HepG2 (cell line): ENCODE data around the gene TMUB1. TPM values are rescaled to one million over a fixed set of nuclear protein-coding genes. Genes with fewer than 3 reads are reported as not detected.

Source experiments
- BRD4 ChIP-seq: sonication (generic); formaldehyde crosslinking; IDR thresholded peaks from 2 replicates; pipeline ENCODE4 v1.4.0; 2020; ENCODE audit warnings: missing genetic modification reagents
- DNMT3B ChIP-seq: conservative IDR thresholded peaks from 2 replicates; pipeline ENCODE4 v1.6.1; 2016; ENCODE audit warnings: missing biosample characterization, control low read depth
- ETV5 ChIP-seq: IDR thresholded peaks from 2 replicates; pipeline ENCODE4 v1.6.1; 2018; ENCODE audit warnings: missing biosample characterization, missing genetic modification reagents, inconsistent platforms, borderline replicate concordance
- GATAD1 ChIP-seq: IDR thresholded peaks from 2 replicates; pipeline ENCODE4 v1.6.1; 2016; ENCODE audit warnings: missing genetic modification reagents, missing compliant biosample characterization
- HCFC1 ChIP-seq: fragments of 150-350 bp; IDR thresholded peaks from 2 replicates; pipeline ENCODE4 v1.6.1; 2014; ENCODE audit warnings: low read depth, low read length
- HIVEP1 ChIP-seq: sonication (generic); formaldehyde crosslinking; IDR thresholded peaks from 2 replicates; pipeline ENCODE4 v1.4.0; 2020; ENCODE audit warnings: mild to moderate bottlenecking, missing genetic modification reagents
- HNRNPK ChIP-seq: fragments of 200-400 bp; formaldehyde crosslinking; IDR thresholded peaks from 2 replicates; pipeline ENCODE4 v1.6.1; 2018; ENCODE audit warnings: low read length, low read depth, moderate library complexity, mild to moderate bottlenecking; ENCODE audit not compliant: poor library complexity, severe bottlenecking
- IRF2 ChIP-seq: IDR thresholded peaks from 2 replicates; pipeline ENCODE4 v1.6.1; 2018; ENCODE audit warnings: missing genetic modification reagents, missing compliant biosample characterization
- KDM3A ChIP-seq: IDR thresholded peaks from 2 replicates; pipeline ENCODE4 v1.6.1; 2018; ENCODE audit warnings: low read depth, missing compliant biosample characterization
- MAFG ChIP-seq: sonication (generic); formaldehyde crosslinking; IDR thresholded peaks from 2 replicates; pipeline ENCODE4 v1.5.1; 2020; ENCODE audit warnings: mild to moderate bottlenecking, missing genetic modification reagents
- MIER2 ChIP-seq: IDR thresholded peaks from 2 replicates; pipeline ENCODE4 v1.6.1; 2016; ENCODE audit warnings: missing biosample characterization, missing genetic modification reagents
- RBAK ChIP-seq: sonication (generic); formaldehyde crosslinking; IDR thresholded peaks from 2 replicates; pipeline ENCODE4 v1.5.1; 2020; ENCODE audit warnings: mild to moderate bottlenecking, missing genetic modification reagents
- SALL1 ChIP-seq: sonication (generic); formaldehyde crosslinking; IDR thresholded peaks from 2 replicates; pipeline ENCODE4 v1.8.0; 2022; ENCODE audit warnings: mild to moderate bottlenecking, missing genetic modification reagents
- TARDBP ChIP-seq: sonication (generic); formaldehyde crosslinking; IDR thresholded peaks from 2 replicates; pipeline ENCODE4 v1.8.0; 2022; ENCODE audit warnings: mild to moderate bottlenecking, missing genetic modification reagents
- WIZ ChIP-seq: sonication (generic); formaldehyde crosslinking; IDR thresholded peaks from 2 replicates; pipeline ENCODE4 v1.5.1; 2020; ENCODE audit warnings: mild to moderate bottlenecking, missing genetic modification reagents
- YY1 ChIP-seq: IDR thresholded peaks from 2 replicates; pipeline ENCODE4 v1.6.1; 2011; ENCODE audit warnings: low read length, low read depth, moderate library complexity, mild to moderate bottlenecking; ENCODE audit not compliant: insufficient read depth, insufficient replicate concordance
- ZNF101 ChIP-seq: sonication (generic); formaldehyde crosslinking; IDR thresholded peaks from 2 replicates; pipeline ENCODE4 v1.4.0; 2020; ENCODE audit warnings: mild to moderate bottlenecking, low read depth, missing genetic modification reagents, borderline replicate concordance
- ZNF138 ChIP-seq: sonication (generic); formaldehyde crosslinking; IDR thresholded peaks from 2 replicates; pipeline ENCODE4 v1.5.0; 2020; ENCODE audit warnings: mild to moderate bottlenecking, low read depth, missing genetic modification reagents
- ZNF572 ChIP-seq: sonication (generic); formaldehyde crosslinking; IDR thresholded peaks from 2 replicates; pipeline ENCODE4 v1.5.1; 2020; ENCODE audit warnings: mild to moderate bottlenecking, missing genetic modification reagents
- ZNF788 ChIP-seq: sonication (generic); formaldehyde crosslinking; IDR thresholded peaks from 2 replicates; pipeline ENCODE4 v1.5.0; 2020; ENCODE audit warnings: mild to moderate bottlenecking, missing genetic modification reagents, borderline replicate concordance
- ZNF790 ChIP-seq: sonication (generic); formaldehyde crosslinking; IDR thresholded peaks from 2 replicates; pipeline ENCODE4 v1.8.0; 2022; ENCODE audit warnings: missing genetic modification reagents, mild to moderate bottlenecking, borderline replicate concordance
- ZSCAN25 ChIP-seq: sonication (generic); formaldehyde crosslinking; IDR thresholded peaks from 2 replicates; pipeline ENCODE4 v1.8.0; 2022; ENCODE audit warnings: mild to moderate bottlenecking, missing genetic modification reagents
- ZSCAN31 ChIP-seq: sonication (generic); formaldehyde crosslinking; IDR thresholded peaks from 2 replicates; pipeline ENCODE4 v1.5.0; 2020; ENCODE audit warnings: low read depth, mild to moderate bottlenecking, missing genetic modification reagents
- polyA plus RNA-seq, 8 experiments: library from polyadenylated mRNA; depleted of rRNA in 3 of 8; stranded (reverse) in 7 of 8; unstranded in 1 of 8; fragments of >200 nt; fragmentation: Illumina TruSeq in 4 of 8; extraction: Trizol in 4 of 8; gene quantifications; 2 replicates each; pipeline versions ENCODE4 v1.2.1 to v1.2.3, GENCODE V29; 2011 to 2016; ENCODE audit warnings: low read depth in 4 of 8, missing spikeins in 1 of 8, mixed read lengths in 1 of 8; ENCODE audit not compliant: insufficient read depth in 1 of 8
- total RNA-seq, 5 experiments: library from RNA; depleted of rRNA; stranded (reverse); fragments of >200 nt; fragmentation: Illumina TruSeq; extraction: Trizol; gene quantifications; 2 replicates each; pipeline ENCODE4 v1.2.3, GENCODE V29; 2016; ENCODE audit warnings: low read depth in 1 of 5
- TF ChIP-seq, protein P1 (sequence below): IDR thresholded peaks from 2 replicates; pipeline ENCODE4 v1.6.1; 2016; ENCODE audit warnings: low read depth, borderline replicate concordance
- TF ChIP-seq, protein P2 (sequence below): sonication (generic); formaldehyde crosslinking; conservative IDR thresholded peaks from 2 replicates; pipeline ENCODE4 v1.4.0; 2020; ENCODE audit warnings: mild to moderate bottlenecking, missing genetic modification reagents, moderate library complexity
- TF ChIP-seq, protein P3 (sequence below): sonication (generic); formaldehyde crosslinking; IDR thresholded peaks from 2 replicates; pipeline ENCODE4 v1.4.0; 2020; ENCODE audit warnings: mild to moderate bottlenecking, missing genetic modification reagents

Gene TMUB1
- total and polyA plus RNA-seq, 2 of the 13 experiments (the other 11 are each of a cell fraction or from before 2014, with no cell fraction given) = 44.8 to 51.6 TPM

DNA sequence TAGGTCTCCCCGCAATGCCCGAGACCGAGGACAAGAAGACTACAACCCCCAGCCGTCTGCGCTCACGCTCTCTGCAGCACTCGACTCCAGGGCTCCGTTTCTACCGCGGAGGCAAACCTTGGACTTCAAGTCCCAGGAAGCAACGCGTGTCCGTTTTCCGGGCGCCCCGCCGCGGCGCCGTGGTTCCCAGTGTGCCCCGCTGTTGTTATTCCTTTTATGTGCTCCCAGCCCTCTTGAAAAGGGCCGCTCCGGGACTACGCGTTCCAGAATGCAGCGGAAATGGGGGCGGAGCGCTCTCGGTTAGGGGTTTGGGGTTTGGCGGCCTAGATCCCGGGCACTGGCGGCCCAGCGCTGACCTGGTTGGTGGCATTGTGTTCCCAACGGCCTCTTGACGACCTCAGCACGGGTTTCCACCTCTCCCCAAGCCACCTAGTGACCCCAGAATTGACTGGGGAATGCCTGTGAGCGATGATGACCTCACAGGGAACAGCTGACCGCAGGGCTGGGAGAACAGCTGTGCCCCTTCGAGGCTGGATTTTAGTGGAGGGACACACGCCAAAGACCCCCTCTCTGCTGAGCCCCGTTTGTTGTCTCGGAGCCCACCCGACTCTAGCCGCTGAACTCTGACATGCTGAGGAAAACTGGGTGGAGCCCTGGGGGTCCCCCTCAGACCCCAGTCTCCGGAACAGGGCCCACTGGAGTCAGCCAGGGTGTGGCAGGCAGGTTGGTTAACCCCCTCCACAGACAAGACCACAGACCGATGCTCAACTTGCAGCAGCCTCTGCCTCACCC, 25.1 kb downstream of the TMUB1 start (continued):
- TF ChIP-seq, protein P1, sequence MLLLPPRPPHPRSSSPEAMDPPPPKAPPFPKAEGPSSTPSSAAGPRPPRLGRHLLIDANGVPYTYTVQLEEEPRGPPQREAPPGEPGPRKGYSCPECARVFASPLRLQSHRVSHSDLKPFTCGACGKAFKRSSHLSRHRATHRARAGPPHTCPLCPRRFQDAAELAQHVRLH (CRISPR knock-in tag) = 0 out of 2 replicates have a peak, but pooled peaks have one; percentile 28
- TF ChIP-seq ZNF572 (CRISPR knock-in tag) (no peak), ETV5 (CRISPR knock-in tag) (peak; percentile 68; the same call in 1 of the 2 replicates), ZSCAN25 (CRISPR knock-in tag) (no peak), GATAD1 (CRISPR knock-in tag) (peak; percentile 76), KDM3A (CRISPR knock-in tag) (no peak), ZNF101 (CRISPR knock-in tag) (no peak), MIER2 (no peak), YY1 (peak; percentile 72), TARDBP (CRISPR knock-in tag) (peak; percentile 52; the same call in 1 of the 2 replicates), SALL1 (CRISPR knock-in tag) (peak; percentile 69; the same call in 1 of the 2 replicates), BRD4 (CRISPR knock-in tag) (no peak), ZNF788 (CRISPR knock-in tag) (peak; percentile 3; the same call in 1 of the 2 replicates), MAFG (CRISPR knock-in tag) (no peak), HNRNPK (peak; percentile 5), ZSCAN31 (CRISPR knock-in tag) (peak; percentile 65; the same call in 1 of the 2 replicates), HIVEP1 (CRISPR knock-in tag) (peak; percentile 69), HCFC1 (peak; percentile 97), DNMT3B (CRISPR knock-in tag) (no peak), ZNF790 (CRISPR knock-in tag) (no peak), IRF2 (CRISPR knock-in tag) (peak; percentile 96), RBAK (CRISPR knock-in tag) (no peak), WIZ (CRISPR knock-in tag) (no peak), ZNF138 (CRISPR knock-in tag) (no peak)
- TF ChIP-seq, protein P2, sequence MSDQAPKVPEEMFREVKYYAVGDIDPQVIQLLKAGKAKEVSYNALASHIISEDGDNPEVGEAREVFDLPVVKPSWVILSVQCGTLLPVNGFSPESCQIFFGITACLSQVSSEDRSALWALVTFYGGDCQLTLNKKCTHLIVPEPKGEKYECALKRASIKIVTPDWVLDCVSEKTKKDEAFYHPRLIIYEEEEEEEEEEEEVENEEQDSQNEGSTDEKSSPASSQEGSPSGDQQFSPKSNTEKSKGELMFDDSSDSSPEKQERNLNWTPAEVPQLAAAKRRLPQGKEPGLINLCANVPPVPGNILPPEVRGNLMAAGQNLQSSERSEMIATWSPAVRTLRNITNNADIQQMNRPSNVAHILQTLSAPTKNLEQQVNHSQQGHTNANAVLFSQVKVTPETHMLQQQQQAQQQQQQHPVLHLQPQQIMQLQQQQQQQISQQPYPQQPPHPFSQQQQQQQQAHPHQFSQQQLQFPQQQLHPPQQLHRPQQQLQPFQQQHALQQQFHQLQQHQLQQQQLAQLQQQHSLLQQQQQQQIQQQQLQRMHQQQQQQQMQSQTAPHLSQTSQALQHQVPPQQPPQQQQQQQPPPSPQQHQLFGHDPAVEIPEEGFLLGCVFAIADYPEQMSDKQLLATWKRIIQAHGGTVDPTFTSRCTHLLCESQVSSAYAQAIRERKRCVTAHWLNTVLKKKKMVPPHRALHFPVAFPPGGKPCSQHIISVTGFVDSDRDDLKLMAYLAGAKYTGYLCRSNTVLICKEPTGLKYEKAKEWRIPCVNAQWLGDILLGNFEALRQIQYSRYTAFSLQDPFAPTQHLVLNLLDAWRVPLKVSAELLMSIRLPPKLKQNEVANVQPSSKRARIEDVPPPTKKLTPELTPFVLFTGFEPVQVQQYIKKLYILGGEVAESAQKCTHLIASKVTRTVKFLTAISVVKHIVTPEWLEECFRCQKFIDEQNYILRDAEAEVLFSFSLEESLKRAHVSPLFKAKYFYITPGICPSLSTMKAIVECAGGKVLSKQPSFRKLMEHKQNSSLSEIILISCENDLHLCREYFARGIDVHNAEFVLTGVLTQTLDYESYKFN = peak; percentile 60; the same call in 1 of the 2 replicates
- TF ChIP-seq, protein P3, sequence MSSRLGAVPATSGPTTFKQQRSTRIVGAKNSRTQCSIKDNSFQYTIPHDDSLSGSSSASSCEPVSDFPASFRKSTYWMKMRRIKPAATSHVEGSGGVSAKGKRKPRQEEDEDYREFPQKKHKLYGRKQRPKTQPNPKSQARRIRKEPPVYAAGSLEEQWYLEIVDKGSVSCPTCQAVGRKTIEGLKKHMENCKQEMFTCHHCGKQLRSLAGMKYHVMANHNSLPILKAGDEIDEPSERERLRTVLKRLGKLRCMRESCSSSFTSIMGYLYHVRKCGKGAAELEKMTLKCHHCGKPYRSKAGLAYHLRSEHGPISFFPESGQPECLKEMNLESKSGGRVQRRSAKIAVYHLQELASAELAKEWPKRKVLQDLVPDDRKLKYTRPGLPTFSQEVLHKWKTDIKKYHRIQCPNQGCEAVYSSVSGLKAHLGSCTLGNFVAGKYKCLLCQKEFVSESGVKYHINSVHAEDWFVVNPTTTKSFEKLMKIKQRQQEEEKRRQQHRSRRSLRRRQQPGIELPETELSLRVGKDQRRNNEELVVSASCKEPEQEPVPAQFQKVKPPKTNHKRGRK = no peak
